ENCODE data around the gene DCP1B. TPM values are rescaled to one million over a fixed set of nuclear protein-coding genes. Genes with fewer than 3 reads are reported as not detected.

DCP1B gene
- total RNA-seq, 2 experiments from 2014 or later = 17.8 to 18.6 TPM

DNA sequence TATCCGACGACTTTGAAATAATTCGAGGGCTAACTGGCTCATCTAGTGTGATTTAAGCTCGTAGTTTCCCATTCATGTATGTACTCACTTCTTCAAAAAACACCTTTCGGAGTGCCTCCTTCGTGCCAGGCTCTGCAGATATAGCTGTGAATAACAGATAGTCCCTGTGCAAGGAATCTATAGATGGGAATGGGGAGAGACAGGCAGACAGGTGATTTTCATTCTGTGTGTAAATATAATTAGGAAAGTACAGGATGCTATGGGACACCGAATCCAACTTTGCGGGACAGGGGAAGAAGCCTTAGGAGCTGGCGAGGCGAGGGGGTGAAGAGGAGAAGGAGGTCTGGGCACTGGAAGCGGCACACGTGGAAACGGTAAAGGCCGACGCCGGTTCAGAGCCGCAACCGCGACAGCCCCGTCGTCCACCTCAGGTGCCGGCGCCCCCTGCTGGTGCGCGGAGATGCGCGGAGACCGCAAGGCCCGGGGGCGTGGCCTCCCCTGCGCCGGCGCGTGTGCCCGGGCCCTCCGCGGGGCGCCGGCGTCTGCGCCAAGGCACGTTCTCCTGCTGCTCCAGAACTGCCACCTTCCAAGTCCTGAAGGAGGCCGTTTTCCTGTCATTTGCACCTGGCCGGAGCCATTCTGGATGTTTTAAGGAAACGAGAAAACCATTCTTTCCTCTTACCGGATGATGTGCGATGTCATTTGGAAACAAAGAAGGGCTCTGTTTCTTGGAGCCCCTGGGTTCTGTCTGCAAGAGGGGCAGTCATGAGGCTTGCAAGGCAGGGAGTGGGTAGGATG lies 30.6 kb upstream of the DCP1B start:
- H3K36me3 Mint-ChIP-seq (ENCODE audit: low read depth) = no peaks in the 10 kb centered on the region
- POLR2A ChIA-PET = no interaction called here
- CTCF ChIA-PET = interaction anchor here (0.8 to 2.7 kb wide), 15 partner anchors 10 to 244 kb away, joined by 3 to 12 read pairs (median 4); partner anchors contain the start of gene DCP1B
- H3K4me1 Mint-ChIP-seq = peaks cover 12% of the 10 kb centered on the region
- DNase-seq = peak; percentile 86
- H3K27me3 Mint-ChIP-seq = peaks cover 60% of the 10 kb centered on the region
- peak overlapping the region; percentile 36 for H3K4me3 Mint-ChIP-seq
- no peaks in the 10 kb centered on the region for H3K9me3 Mint-ChIP-seq
- no peak overlapping the region for H3K27ac Mint-ChIP-seq

DNA sequence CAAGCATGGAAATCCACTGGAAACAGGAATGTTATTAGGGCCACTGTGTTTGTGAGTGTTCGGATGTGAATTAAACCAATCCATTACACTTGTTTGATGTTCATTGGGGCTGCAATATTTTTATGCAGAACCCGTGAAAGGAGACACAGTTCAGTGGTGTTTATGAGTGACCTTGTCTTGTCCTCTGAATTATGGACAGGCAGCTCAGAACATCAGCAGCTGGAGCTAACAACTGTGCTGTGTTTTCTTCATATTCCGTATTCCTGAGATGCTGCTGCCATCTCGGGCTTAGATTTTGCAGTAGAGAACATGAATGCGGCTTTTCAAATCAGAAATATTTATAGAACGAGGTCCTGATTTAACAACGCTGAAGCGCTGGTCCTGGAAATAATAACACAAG lies 28.2 kb upstream of the DCP1B start:
- DNase-seq = no peak
- Mint-ChIP-seq H3K27ac (no peak overlapping the region), H3K9me3 (no peaks in the 10 kb centered on the region), H3K27me3 (peaks cover 44% of the 10 kb centered on the region), H3K36me3 (ENCODE audit: low read depth) (no peaks in the 10 kb centered on the region), H3K4me3 (no peak overlapping the region), H3K4me1 (peaks cover 12% of the 10 kb centered on the region)
- ChIA-PET POLR2A (no interaction called here), CTCF (interaction anchor here (1.3 to 2.7 kb wide), 2 partner anchors 31 to 92 kb away, joined by 3 to 12 read pairs; no protein-coding TSS in a partner anchor)

GRCh38 chr12:2029851-2030250 lies 25.6 kb upstream of the DCP1B start:
- H3K27ac Mint-ChIP-seq = no peak overlapping the region
- H3K4me1 Mint-ChIP-seq = peaks cover 4% of the 10 kb centered on the region
- ChIA-PET POLR2A (no interaction called here), CTCF (no interaction called here)
- H3K36me3 Mint-ChIP-seq (ENCODE audit: low read depth) = no peaks in the 10 kb centered on the region
- no peak overlapping the region for H3K4me3 Mint-ChIP-seq
- no peaks in the 10 kb centered on the region for H3K9me3 Mint-ChIP-seq
- no peak for DNase-seq
- peaks cover 27% of the 10 kb centered on the region for H3K27me3 Mint-ChIP-seq

DNA sequence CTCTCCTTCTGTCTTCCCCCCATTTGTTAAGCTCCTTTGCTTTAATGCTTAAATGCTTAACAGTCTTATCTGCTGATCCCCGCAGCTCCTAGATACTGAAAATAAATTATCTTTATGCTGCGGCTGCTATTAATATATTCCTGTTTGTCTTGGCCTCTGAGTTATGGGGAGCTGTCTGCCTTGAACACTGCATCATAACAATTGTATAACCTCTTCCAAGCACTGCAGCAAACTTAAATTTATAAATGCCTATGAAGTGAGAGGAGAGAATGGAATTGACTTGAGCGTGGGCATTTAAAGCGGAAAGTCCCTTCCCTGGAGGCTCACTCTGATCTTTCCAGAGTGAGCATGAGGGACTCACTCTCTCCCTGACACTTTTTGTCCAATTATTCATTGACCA lies 23.1 kb upstream of the DCP1B start:
- no peak for DNase-seq
- Mint-ChIP-seq H3K4me3 (no peak overlapping the region), H3K9me3 (no peaks in the 10 kb centered on the region), H3K27ac (no peak overlapping the region), H3K4me1 (no peaks in the 10 kb centered on the region), H3K27me3 (peaks cover 25% of the 10 kb centered on the region), H3K36me3 (ENCODE audit: low read depth) (no peaks in the 10 kb centered on the region)
- POLR2A ChIA-PET = no interaction called here
- CTCF ChIA-PET = interaction anchor here (1.5 kb wide), 1 partner anchor 87 kb away, joined by 4 read pairs; no protein-coding TSS in a partner anchor

GRCh38 chr12:2023365-2023764 lies 19.1 kb upstream of the DCP1B start:
- H3K27me3 Mint-ChIP-seq = peaks cover 24% of the 10 kb centered on the region
- no peak for DNase-seq
- H3K9me3 Mint-ChIP-seq = no peaks in the 10 kb centered on the region
- peaks cover under 1% of the 10 kb centered on the region for H3K4me1 Mint-ChIP-seq
- ChIA-PET CTCF (no interaction called here), POLR2A (no interaction called here)
- no peak overlapping the region for H3K27ac Mint-ChIP-seq
- no peaks in the 10 kb centered on the region for H3K36me3 Mint-ChIP-seq (ENCODE audit: low read depth)
- H3K4me3 Mint-ChIP-seq = no peak overlapping the region

GRCh38 chr12:2020511-2020910 lies 16.3 kb upstream of the DCP1B start:
- Mint-ChIP-seq H3K4me3 (no peak overlapping the region), H3K9me3 (no peaks in the 10 kb centered on the region), H3K36me3 (ENCODE audit: low read depth) (no peaks in the 10 kb centered on the region), H3K4me1 (peaks cover 12% of the 10 kb centered on the region), H3K27me3 (peaks cover 26% of the 10 kb centered on the region), H3K27ac (no peak overlapping the region)
- CTCF ChIA-PET = no interaction called here
- POLR2A ChIA-PET = no interaction called here
- DNase-seq = no peak

- DNase-seq = no peak
- Mint-ChIP-seq H3K4me1 (peaks cover 12% of the 10 kb centered on the region), H3K27me3 (peaks cover 18% of the 10 kb centered on the region), H3K4me3 (no peak overlapping the region), H3K9me3 (no peaks in the 10 kb centered on the region), H3K36me3 (ENCODE audit: low read depth) (no peaks in the 10 kb centered on the region), H3K27ac (no peak overlapping the region)
- ChIA-PET POLR2A (interaction anchor here (1.4 kb wide), 1 partner anchor 14 kb away, joined by 8 read pairs; the partner anchor contains the start of gene DCP1B), CTCF (interaction anchor here (0.7 to 1.3 kb wide), 2 partner anchors 15 to 79 kb away, joined by 3 read pairs; no protein-coding TSS in a partner anchor)
These were observed 14.9 kb upstream of the DCP1B start for GRCh38 chr12:2019126-2019525.

- no peak for DNase-seq
- H3K36me3 Mint-ChIP-seq (ENCODE audit: low read depth) = no peaks in the 10 kb centered on the region
These were observed 14.1 kb upstream of the DCP1B start for GRCh38 chr12:2018391-2018790.

DNA sequence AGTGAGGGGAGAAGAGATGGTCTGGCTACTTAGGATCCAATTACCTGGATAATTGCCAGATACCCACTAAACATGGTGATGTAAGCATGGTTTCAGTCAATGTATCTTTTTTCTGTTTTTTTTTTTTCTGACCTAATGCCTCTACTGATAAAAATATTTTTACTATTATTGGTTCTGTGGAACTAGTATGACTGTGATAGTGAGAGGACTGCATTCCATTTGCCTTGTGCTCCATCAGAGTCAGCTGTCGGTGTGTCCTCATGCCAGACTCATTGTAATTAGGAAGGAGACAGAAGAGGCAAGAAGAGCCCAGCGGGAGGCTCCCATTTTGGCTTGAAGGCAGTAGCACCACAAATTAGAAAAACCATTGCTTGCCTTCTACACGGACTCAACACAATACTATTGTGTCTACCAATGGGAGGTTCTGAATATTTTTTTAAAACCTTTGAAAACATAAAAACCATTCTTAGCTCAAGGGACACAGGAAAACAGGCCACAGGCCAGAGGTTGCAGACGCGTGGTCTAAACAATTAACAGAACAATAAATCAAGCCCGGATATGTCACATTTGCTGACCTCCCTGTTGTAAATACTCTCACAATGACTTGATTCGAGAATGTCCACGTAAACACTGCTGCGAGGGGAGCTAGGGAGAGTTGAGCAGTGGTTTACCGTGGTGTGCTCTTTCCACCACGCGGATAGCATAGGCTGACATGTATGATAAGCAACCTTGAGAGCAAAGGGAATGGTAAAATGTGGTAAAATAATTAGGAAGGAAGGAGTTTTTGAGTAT lies 13.5 kb upstream of the DCP1B start:
- CTCF ChIA-PET = interaction anchor here (1.3 to 1.7 kb wide), 2 partner anchors 17 to 78 kb away, joined by 3 to 4 read pairs; no protein-coding TSS in a partner anchor
- POLR2A ChIA-PET = interaction anchor here (0.8 to 1.4 kb wide), 2 partner anchors 13 kb away, joined by 3 to 8 read pairs; partner anchors contain the start of gene DCP1B
- H3K9me3 Mint-ChIP-seq = no peaks in the 10 kb centered on the region
- no peak for DNase-seq
- H3K27ac Mint-ChIP-seq = no peak overlapping the region
- peaks cover 14% of the 10 kb centered on the region for H3K27me3 Mint-ChIP-seq
- H3K4me1 Mint-ChIP-seq = peaks cover 12% of the 10 kb centered on the region
- no peaks in the 10 kb centered on the region for H3K36me3 Mint-ChIP-seq (ENCODE audit: low read depth)
- H3K4me3 Mint-ChIP-seq = no peak overlapping the region

More at GRCh38 chr12:2018391-2018790, 14.1 kb upstream of the DCP1B start:
- H3K4me1 Mint-ChIP-seq = peaks cover 12% of the 10 kb centered on the region
- H3K4me3 Mint-ChIP-seq = no peak overlapping the region
- CTCF ChIA-PET = interaction anchor here (0.7 to 1.3 kb wide), 2 partner anchors 16 to 78 kb away, joined by 3 read pairs; no protein-coding TSS in a partner anchor
- no peak overlapping the region for H3K27ac Mint-ChIP-seq
- no peaks in the 10 kb centered on the region for H3K9me3 Mint-ChIP-seq
- H3K27me3 Mint-ChIP-seq = peaks cover 18% of the 10 kb centered on the region
- POLR2A ChIA-PET = interaction anchor here (1.4 kb wide), 1 partner anchor 14 kb away, joined by 8 read pairs; the partner anchor contains the start of gene DCP1B

GRCh38 chr12:2016862-2017545 lies 12.7 kb upstream of the DCP1B start:
- ChIA-PET CTCF (interaction anchor here (0.7 to 1.7 kb wide), 2 partner anchors 9 to 18 kb away, joined by 3 to 4 read pairs; no protein-coding TSS in a partner anchor), POLR2A (interaction anchor here (0.8 kb wide), 1 partner anchor 13 kb away, joined by 3 read pairs; the partner anchor contains the start of gene DCP1B)
- peaks cover 12% of the 10 kb centered on the region for H3K4me1 Mint-ChIP-seq
- no peaks in the 10 kb centered on the region for H3K36me3 Mint-ChIP-seq (ENCODE audit: low read depth)
- H3K9me3 Mint-ChIP-seq = no peaks in the 10 kb centered on the region
- H3K27me3 Mint-ChIP-seq = peaks cover 14% of the 10 kb centered on the region
- no peak overlapping the region for H3K27ac Mint-ChIP-seq
- no peak for DNase-seq
- no peak overlapping the region for H3K4me3 Mint-ChIP-seq

- no peak overlapping the region for H3K27ac Mint-ChIP-seq
- no peaks in the 10 kb centered on the region for H3K36me3 Mint-ChIP-seq (ENCODE audit: low read depth)
- CTCF ChIA-PET = no interaction called here
- no peaks in the 10 kb centered on the region for H3K9me3 Mint-ChIP-seq
- no peak for DNase-seq
- POLR2A ChIA-PET = no interaction called here
- peaks cover 12% of the 10 kb centered on the region for H3K4me1 Mint-ChIP-seq
- no peak overlapping the region for H3K4me3 Mint-ChIP-seq
- H3K27me3 Mint-ChIP-seq = peaks cover 7% of the 10 kb centered on the region
These were observed 10.0 kb upstream of the DCP1B start for GRCh38 chr12:2014231-2014630.

GRCh38 chr12:2013527-2014223 lies 9.4 kb upstream of the DCP1B start:
- POLR2A ChIA-PET = no interaction called here

More at GRCh38 chr12:2013527-2014223, 9.4 kb upstream of the DCP1B start:
- no peak overlapping the region for H3K27ac Mint-ChIP-seq
- CTCF ChIA-PET = interaction anchor here (2.0 kb wide), 1 partner anchor 21 kb away, joined by 7 read pairs; no protein-coding TSS in a partner anchor
- no peak overlapping the region for H3K4me3 Mint-ChIP-seq
- no peaks in the 10 kb centered on the region for H3K36me3 Mint-ChIP-seq (ENCODE audit: low read depth)
- H3K4me1 Mint-ChIP-seq = peaks cover 12% of the 10 kb centered on the region
- DNase-seq = no peak
- H3K27me3 Mint-ChIP-seq = peaks cover 2% of the 10 kb centered on the region
- H3K9me3 Mint-ChIP-seq = no peaks in the 10 kb centered on the region
